ENCODE data around the gene SMARCC2.
"Not testable (repeated sequence)": the region's sequence is repeated elsewhere in the genome, so short reads cannot be mapped to it uniquely, and the experiment has no call there.

The SMARCC2 gene

DNA sequence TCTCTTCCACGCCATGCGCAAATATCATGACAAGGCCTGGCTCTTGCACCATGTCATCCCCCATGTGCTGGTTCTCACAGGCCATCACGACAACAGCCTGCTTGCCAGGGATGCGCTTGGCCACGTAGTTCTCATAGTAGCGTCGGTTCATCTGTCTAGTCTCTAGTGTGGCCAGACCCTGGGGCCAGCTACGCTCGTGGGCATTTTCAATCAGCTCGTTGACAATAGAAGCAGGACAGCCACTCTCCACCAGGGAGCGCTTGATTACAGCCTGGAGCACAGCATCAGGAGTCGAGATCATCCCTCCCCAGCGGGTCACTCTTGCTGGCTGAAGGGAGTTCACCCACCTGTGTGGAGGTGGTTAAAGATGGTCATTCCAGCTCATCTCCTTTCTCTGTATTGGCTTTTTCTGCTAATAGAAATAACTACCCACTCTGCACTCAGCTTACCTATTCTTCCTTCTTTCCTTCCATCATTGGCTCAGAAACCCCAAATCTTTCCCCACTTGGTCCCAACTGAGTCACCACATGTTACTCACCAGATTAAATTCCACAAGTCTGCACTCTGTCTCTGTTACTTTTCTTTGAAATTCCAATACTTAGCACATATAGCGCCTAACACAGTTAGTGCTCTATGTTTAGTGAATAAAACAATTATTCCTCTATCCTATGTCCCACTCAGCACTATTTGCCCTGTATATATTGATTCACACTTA, 17.3 kb upstream of the SMARCC2 start:
- DNase-seq: no peak

- no peak for DNase-seq
Measured at GRCh38 chr12:56205445-56205844, 16.2 kb upstream of the SMARCC2 start.

DNA sequence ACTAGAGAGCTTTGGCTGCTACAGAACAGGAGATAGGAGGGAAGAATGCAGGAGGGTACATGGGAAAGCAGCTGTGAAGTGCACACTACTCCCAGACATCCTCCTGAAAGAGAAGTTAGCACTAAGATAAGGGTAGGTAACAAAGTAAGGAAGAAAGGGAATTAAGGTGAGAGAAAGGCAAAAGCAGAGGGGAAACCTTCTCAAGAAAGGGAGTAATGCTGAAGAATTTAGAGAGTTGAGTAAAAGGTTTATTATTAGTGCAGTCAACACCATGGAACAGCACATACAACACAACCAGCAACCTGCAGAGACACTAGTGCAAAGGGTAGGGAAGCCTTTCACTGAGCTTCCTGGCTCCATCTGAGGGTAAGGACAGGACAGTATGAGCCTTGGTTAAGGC, 15.0 kb upstream of the SMARCC2 start:
- DNase-seq: no peak

DNA sequence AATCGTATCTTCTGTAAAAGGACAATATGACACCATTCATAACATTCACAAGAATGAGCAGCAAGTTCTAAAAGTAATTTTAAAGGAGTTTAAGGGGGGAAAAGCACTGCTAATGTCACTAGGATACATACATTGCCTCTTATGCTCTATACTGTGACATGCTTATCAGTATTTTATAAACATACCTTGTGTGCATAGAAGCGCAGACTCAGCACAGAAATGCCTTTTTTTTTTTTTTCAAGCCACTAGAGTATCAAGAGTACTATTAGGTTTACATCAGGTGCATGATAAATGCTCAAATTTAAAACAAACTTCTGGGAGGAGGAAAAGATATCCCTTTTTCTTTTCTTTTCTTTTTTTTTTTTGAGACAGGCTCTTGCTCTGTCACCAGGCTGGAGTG, 13.6 kb upstream of the SMARCC2 start:
- no peak for DNase-seq

DNA sequence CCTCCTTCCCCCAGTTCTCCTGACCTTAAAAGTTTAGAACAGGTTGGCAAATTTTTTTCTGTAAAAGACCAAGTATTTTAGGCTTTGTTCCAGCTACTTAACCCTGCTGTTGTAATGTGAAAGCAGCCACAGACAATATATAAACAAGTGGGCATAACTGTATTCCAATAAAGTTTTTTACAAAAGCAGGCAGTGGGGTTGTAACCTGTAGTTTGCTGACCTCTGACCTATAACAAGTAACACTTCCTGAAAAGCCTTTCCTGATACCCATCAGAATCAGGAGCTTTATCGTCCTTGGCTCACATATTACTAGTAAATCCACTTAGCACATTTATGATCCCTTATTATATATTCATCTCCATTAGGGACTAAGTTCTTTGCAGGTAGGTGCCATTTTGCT, 13.1 kb upstream of the SMARCC2 start:
- DNase-seq: no peak

GRCh38 chr12:56198836-56199235, 9.6 kb upstream of the SMARCC2 start:
- DNase-seq: no peak

DNA sequence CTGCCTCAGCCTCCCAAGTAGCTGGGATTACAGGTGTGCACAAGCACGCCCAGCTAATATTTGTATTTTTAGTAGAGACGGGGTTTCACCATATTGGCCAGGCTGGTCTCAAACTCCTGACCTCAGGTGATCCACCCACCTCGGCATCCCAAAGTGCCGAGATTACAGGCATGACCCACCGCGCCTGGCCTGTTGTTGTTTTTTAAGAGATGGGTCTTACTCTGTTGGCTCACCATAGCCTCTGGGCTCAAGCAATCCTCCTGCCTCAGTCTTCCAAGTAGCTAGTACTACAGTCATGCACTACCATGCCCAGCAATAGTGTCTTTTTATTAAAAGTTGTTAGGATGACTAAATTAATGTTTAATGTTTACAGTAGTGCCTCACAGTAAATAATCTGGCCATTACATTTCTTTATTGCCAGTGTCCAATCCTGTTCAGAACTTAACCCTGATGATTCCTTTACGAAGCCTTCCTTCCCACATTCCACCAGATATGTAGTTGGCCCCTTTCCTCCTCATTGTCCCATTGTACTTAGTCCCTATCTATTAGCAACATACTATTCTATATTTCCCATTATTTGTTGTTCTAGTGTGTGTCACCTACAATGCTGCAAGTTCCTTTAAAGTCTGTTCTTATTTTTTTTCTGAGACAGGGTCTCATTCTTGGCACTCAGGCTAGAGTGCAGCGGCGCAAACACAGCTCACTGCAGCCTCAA, 8.8 kb upstream of the SMARCC2 start:
- DNase-seq: no peak

DNA sequence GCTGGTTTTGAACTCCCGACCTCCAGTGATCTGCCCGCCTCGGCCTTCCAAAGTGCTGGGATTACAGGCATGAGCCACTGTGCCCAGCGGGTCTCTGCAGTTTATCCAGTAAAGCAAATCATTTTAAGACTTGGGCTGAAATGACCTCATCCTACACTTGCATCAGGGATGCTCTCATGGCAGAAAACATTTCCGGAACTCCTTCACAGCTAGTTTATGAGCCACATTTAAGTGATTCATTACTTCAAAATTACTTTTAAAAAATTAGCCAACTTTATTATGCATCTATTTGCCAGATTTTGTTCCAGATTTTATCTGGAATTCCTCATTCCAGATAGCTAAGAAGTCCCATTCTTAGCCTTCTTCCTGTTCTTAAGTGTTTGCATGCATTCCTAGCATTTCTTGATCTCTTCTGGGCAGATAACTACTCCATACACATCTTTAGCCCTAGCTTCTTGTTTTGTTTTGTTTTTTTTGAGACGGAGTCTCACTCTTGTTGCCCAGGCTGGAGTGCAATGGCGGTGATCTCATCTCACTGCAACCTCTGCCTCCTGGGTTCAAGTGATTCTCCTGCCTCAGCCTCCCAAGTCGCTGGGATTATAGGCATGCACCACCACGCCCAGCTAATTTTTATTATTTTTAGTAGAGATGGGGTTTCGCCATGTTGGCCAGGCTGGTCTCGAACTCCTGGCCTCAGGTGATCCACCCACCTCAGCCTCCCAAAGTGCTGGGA, 7.7 kb upstream of the SMARCC2 start:
- DNase-seq: not testable (repeated sequence)

DNA sequence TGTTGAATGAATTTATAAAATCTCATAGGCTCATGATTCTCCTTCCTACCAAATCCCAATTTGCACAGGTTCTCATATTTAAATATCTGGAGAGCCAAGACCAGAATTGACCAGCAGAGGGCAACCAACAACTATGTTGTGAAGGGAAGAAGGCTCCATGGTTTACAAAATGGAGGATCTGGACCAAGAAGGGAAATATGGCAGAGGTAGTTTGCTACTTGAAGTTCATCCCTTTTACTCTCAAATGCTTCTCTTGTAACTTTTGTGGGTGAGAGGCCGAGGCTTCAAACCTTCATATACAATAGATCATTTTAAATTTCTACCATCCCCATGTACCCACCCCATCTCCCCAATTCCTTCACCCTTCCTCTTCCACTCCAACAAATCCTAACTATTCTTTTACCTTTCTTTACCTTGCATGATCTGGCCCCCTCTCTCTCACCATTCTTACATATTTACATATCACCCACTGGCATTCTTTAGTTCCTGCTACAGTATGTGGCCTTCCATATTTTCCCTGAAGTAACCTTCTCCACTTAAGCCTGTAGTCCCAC, 3.8 kb upstream of the SMARCC2 start:
- no peak for DNase-seq

GRCh38 chr12:56192582-56192981, 3.3 kb upstream of the SMARCC2 start:
- DNase-seq: no peak

- no peak for DNase-seq
Measured at GRCh38 chr12:56190695-56191155, 1.4 kb upstream of the SMARCC2 start.

GRCh38 chr12:56189918-56190694, 823 bp upstream of the SMARCC2 start:
- DNase-seq: peak; percentile 23

DNA sequence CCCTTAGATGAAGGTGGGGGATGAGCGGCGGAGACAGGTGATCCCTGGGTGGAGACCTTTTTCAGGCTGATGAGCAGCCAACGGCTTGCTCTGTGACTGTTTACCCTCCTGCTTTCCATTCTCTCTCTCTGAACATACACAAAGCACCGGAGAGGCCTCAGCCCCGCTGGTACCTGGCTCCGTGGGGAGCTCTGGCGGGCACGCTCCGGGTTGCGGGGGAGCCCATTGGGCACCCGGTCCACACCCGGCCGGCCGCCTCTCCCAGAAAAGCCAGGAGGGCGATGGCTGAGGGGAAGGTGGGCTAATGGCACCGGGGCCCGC, 545 bp downstream of the SMARCC2 start:
- no peak for DNase-seq

DNA sequence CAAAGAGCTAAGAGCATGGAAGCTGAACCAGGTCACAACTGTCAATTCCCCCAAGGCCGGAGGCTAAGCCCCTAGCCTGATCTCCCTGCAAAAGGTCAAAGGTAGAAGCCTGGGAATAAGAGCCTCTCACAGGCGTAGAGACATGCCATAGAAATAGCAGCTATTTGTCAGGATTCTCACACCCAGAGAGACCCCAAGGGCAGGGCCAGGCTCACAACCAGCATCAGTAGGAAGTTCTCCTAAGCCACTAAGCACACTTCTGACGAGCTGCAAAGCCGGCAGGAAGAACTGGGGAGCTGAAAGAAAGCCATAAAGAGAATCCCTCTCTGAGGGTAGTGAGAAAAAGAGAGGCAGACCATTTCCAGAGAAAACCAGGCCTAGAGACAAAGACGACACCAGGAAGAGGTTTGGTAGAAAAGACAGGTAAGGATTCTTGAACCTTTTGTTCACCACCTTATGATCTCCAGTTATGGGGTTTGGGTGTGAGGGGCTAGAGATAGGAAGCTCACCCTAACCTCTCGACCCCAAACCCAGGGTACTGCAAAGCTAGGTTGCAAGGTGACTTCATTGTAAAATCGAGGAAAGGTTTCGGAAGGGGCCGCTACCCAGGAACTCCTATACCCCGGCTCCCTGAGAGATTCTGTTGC, 1.0 kb downstream of the SMARCC2 start:
- DNase-seq: no peak

- no peak for DNase-seq
Measured at GRCh38 chr12:56186957-56187356, 2.3 kb downstream of the SMARCC2 start.

GRCh38 chr12:56178347-56178746, 10.9 kb downstream of the SMARCC2 start:
- no peak for DNase-seq

GRCh38 chr12:56172839-56173238, 16.4 kb downstream of the SMARCC2 start:
- no peak for DNase-seq

DNA sequence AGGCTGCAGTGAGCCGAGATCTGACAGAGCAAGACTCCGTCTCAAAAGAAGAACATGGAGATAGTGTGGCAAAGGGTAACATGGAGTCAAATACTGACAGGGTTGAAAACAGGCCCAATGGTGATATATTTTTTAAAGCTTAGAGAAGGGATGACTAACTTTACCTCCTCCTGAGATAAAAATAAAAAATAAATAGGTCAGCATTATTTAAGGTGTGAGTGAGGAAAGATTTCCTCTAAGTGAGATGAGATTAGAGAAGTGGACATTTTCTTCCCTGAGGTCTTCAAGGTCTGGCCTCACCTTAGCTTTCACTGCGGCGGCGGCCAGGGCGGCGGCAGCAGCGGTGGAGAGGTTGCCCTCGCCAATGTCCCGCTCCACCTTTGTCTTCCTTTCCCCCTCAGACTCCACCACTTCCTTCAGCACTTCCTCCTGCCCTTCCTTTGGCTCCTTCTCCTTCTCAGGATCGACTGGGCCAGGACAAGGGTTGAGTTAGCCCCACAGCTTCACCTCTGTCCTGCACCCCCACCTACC, 20.0 kb downstream of the SMARCC2 start:
- DNase-seq: no peak

DNA sequence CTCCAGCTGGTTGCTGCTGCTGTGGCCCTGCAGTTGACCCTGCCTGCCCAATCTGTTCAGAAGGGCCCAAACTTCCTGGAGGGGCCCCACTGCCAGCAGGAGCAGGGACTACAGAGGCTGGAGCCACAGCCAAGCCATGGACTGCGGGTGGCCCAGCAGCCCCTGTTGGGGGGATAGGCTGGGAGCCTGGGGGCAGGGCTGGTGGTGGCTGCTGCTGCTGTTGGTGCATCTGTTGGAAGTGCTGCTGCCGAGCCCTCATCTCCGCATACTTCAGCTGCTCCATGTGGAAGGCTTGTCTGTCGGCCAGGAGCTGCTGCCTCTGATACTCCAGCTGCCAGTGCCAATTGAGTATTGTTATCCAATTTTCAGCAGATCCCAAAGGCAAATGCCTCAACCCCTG, 23.9 kb downstream of the SMARCC2 start:
- DNase-seq: no peak

- no peak for DNase-seq
Measured at GRCh38 chr12:56164345-56164729, 24.9 kb downstream of the SMARCC2 start.

DNA sequence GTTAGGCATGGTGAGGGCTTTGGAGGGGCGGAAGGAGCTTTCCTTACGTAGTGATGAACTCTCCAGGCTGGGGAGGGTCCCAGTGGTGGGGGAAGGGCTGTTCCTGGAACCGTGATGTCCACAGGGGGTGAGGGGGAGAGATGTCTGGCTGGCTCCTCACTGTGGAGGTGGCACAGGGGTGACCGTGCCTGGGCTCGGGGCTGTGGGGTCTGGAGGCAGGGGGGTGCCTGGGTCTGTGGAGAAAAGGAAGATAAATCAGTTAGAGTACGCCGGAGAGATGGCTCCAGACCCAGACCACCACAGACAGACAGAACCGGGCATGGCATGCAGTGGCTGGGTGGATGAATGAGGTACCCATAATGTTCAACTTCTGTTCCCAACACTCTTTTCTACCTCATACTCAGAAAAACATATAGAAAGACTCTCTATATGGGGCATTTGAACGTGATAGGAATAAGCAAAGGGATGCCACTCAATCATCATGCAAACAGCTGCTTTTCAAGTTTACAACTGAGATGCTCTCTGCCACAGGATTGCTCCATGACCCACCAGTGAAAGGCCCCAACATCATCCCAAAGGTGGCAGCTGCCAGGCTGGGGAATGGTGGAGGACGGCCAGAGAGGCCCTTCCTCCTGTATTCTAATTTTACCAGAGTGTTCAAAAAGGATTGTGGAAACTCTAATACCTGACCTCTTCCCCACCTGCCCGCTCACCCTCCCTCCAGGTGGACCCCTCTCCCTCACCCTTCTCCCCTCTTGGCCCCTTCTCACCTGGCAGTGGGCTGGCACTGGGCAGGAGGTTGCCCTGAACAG, 25.5 kb downstream of the SMARCC2 start:
- DNase-seq: no peak
